CD8-positive, alpha-beta memory T cell (primary cell): Measurements from ENCODE around the gene GMCL2. TPM values are rescaled to one million over a fixed set of nuclear protein-coding genes. Genes with fewer than 3 reads are reported as not detected.

ENCODE experiments used
- CTCF ChIA-PET: fragments of 350-600 bp; sonication (Branson Sonifier 250); formaldehyde crosslinking; loops from one replicate; lab custom pipeline; 2021; ENCODE audit warnings: antibody characterized with exemption; lab: Charles Lee
- POLR2A ChIA-PET: fragments of 350-600 bp; sonication (Branson Sonifier 250); formaldehyde crosslinking; loops from one replicate; lab custom pipeline; 2021; ENCODE audit warnings: antibody characterized with exemption; lab: Charles Lee
- DNase-seq, 5 donors: peaks; one replicate each; pipeline versions ENCODE4 v3.0.0 to v3.0.0-alpha.2; 2020 to 2022; ENCODE audit warnings: mixed read lengths in 1 of 5
- H3K27ac ChIP-seq: one replicate; pipeline ENCODE4 v1.7.0; 2013; ENCODE audit warnings: low read depth, mild to moderate bottlenecking, low read length, moderate library complexity
- H3K27me3 ChIP-seq: 2 replicates; pipeline ENCODE4 v1.7.0; 2013; ENCODE audit warnings: low read length, mild to moderate bottlenecking; ENCODE audit not compliant: insufficient read depth, poor library complexity, severe bottlenecking
- H3K36me3 ChIP-seq: 2 replicates; pipeline ENCODE4 v1.7.0; 2013; ENCODE audit warnings: mild to moderate bottlenecking, low read length, moderate library complexity; ENCODE audit not compliant: insufficient read depth
- H3K4me1 ChIP-seq: 2 replicates; pipeline ENCODE4 v1.7.0; 2013; ENCODE audit warnings: mild to moderate bottlenecking, low read length, moderate library complexity; ENCODE audit not compliant: insufficient read depth
- H3K4me3 ChIP-seq: 2 replicates; pipeline ENCODE4 v1.7.0; 2013; ENCODE audit warnings: mild to moderate bottlenecking, low read length
- H3K9me3 ChIP-seq: 2 replicates; pipeline ENCODE4 v1.7.0; 2013; ENCODE audit warnings: mild to moderate bottlenecking, low read length
- H3K27ac Mint-ChIP-seq, 8 donors: one replicate each; pipeline ENCODE4 v1.8.0; 2020 to 2021; ENCODE audit warnings: mixed read lengths in 8 of 8, mild to moderate bottlenecking in 6 of 8, inconsistent platforms in 3 of 8, moderate library complexity in 3 of 8
- H3K27me3 Mint-ChIP-seq, 2 donors: one replicate each; pipeline ENCODE4 v1.8.0; 2020 to 2021; ENCODE audit warnings: mixed read lengths in 2 of 2, mild to moderate bottlenecking in 1 of 2, moderate library complexity in 1 of 2
- H3K36me3 Mint-ChIP-seq, 3 donors: one replicate each; pipeline ENCODE4 v1.8.0; 2020 to 2021; ENCODE audit warnings: mixed read lengths in 3 of 3, inconsistent platforms in 1 of 3, mild to moderate bottlenecking in 1 of 3
- H3K4me1 Mint-ChIP-seq, 3 donors: one replicate each; pipeline ENCODE4 v1.8.0; 2020 to 2021; ENCODE audit warnings: mixed read lengths in 3 of 3, inconsistent platforms in 1 of 3, mild to moderate bottlenecking in 1 of 3
- H3K4me3 Mint-ChIP-seq, 7 donors: one replicate each; pipeline ENCODE4 v1.8.0; 2020 to 2021; ENCODE audit warnings: mixed read lengths in 7 of 7, mild to moderate bottlenecking in 6 of 7, moderate library complexity in 4 of 7, inconsistent platforms in 2 of 7
- H3K9me3 Mint-ChIP-seq, 5 donors: one replicate each; pipeline ENCODE4 v1.8.0; 2020 to 2022; ENCODE audit warnings: mixed read lengths in 5 of 5, mild to moderate bottlenecking in 3 of 5, moderate library complexity in 2 of 5, inconsistent platforms in 1 of 5
- polyA plus RNA-seq: library from polyadenylated mRNA; unstranded; fragments of 300-500 nt; fragmentation: Illumina TruSeq; gene quantifications from one replicate; pipeline ENCODE4 v1.2.3, GENCODE V29; 2021
- total RNA-seq, 2 experiments: library from RNA; stranded (reverse); gene quantifications; one replicate each; pipeline ENCODE4 v1.2.3, GENCODE V29; 2021

The GMCL2 gene
- total and polyA plus RNA-seq, 3 experiments from 2014 or later: not detected

GRCh38 chr5:178152491-178153444 lies 34.4 kb downstream of the GMCL2 start:
- DNase-seq: no peak
- Mint-ChIP-seq H3K4me1 (peaks cover 29 to 44% (median 33%) of the 10 kb centered on the region in 3 donors), H3K27ac (peak overlapping the region; percentile 26 to 95 (median 88)), H3K4me3 (peak overlapping the region; percentile 90 to 99 (median 96)), H3K36me3 (peaks cover 0 to 46% (median 6%) of the 10 kb centered on the region in 3 donors), H3K9me3 (no peaks in the 10 kb centered on the region), H3K27me3 (no peaks in the 10 kb centered on the region)
- peaks cover 18% of the 10 kb centered on the region for H3K4me1 ChIP-seq
- no peaks in the 10 kb centered on the region for H3K27me3 ChIP-seq
- ChIA-PET CTCF (interaction anchor here (0.8 to 2.5 kb wide), 7 partner anchors 10 to 91 kb away, joined by 3 to 15 read pairs (median 4); no protein-coding TSS in a partner anchor), POLR2A (interaction anchor here (0.8 to 1.3 kb wide), 3 partner anchors 10 to 52 kb away, joined by 3 to 6 read pairs (median 3); partner anchors contain the start of gene HNRNPAB)
- peak overlapping the region; percentile 80 for H3K4me3 ChIP-seq
- no peaks in the 10 kb centered on the region for H3K9me3 ChIP-seq
- H3K27ac ChIP-seq: peak overlapping the region; percentile 52
- H3K36me3 ChIP-seq: peaks cover 36% of the 10 kb centered on the region

GRCh38 chr5:178150977-178151734 lies 36.0 kb downstream of the GMCL2 start:
- Mint-ChIP-seq H3K27me3 (no peaks in the 10 kb centered on the region), H3K9me3 (no peaks in the 10 kb centered on the region), H3K4me1 (peaks cover 31 to 44% (median 33%) of the 10 kb centered on the region in 3 donors), H3K4me3 (peak overlapping the region in 5 of 7 donors; percentile 50 to 76 (median 59)), H3K27ac (peak overlapping the region in 5 of 8 donors; percentile 25 to 94 (median 49)), H3K36me3 (peaks cover 0 to 63% (median 13%) of the 10 kb centered on the region in 3 donors)
- Histone ChIP-seq H3K4me1 (peaks cover 18% of the 10 kb centered on the region), H3K27me3 (no peaks in the 10 kb centered on the region), H3K36me3 (peaks cover 52% of the 10 kb centered on the region), H3K27ac (no peak overlapping the region), H3K9me3 (no peaks in the 10 kb centered on the region), H3K4me3 (no peak overlapping the region)
- ChIA-PET POLR2A (no interaction called here), CTCF (interaction anchor here (1.7 to 1.9 kb wide), 2 partner anchors 30 to 75 kb away, joined by 6 to 8 read pairs; no protein-coding TSS in a partner anchor)
- DNase-seq: no peak

GRCh38 chr5:178149199-178149932 lies 37.8 kb downstream of the GMCL2 start:
- H3K4me3 Mint-ChIP-seq: no peak overlapping the region
- POLR2A ChIA-PET: no interaction called here
- no peak overlapping the region for H3K4me3 ChIP-seq
- no peaks in the 10 kb centered on the region for H3K9me3 ChIP-seq
- peaks cover 58% of the 10 kb centered on the region for H3K36me3 ChIP-seq
- peaks cover 28 to 40% (median 33%) of the 10 kb centered on the region in 3 donors for H3K4me1 Mint-ChIP-seq
- no peaks in the 10 kb centered on the region for H3K27me3 Mint-ChIP-seq
- DNase-seq: no peak
- H3K9me3 Mint-ChIP-seq: no peaks in the 10 kb centered on the region
- H3K27me3 ChIP-seq: no peaks in the 10 kb centered on the region
- CTCF ChIA-PET: interaction anchor here (0.8 to 8.8 kb wide), 6 partner anchors 14 to 72 kb away, joined by 3 to 172 read pairs (median 5); no protein-coding TSS in a partner anchor
- H3K27ac ChIP-seq: no peak overlapping the region
- H3K4me1 ChIP-seq: peaks cover 18% of the 10 kb centered on the region
- H3K27ac Mint-ChIP-seq: peak overlapping the region in 3 of 8 donors; percentile 54 to 63 (median 56)
- peaks cover 0 to 74% (median 17%) of the 10 kb centered on the region in 3 donors for H3K36me3 Mint-ChIP-seq

GRCh38 chr5:178147406-178147805 lies 39.8 kb downstream of the GMCL2 start:
- no peaks in the 10 kb centered on the region for H3K27me3 Mint-ChIP-seq
- peaks cover 9% of the 10 kb centered on the region for H3K4me1 ChIP-seq
- H3K27ac Mint-ChIP-seq: no peak overlapping the region
- POLR2A ChIA-PET: no interaction called here
- no peak overlapping the region for H3K27ac ChIP-seq
- peaks cover 58% of the 10 kb centered on the region for H3K36me3 ChIP-seq
- no peaks in the 10 kb centered on the region for H3K27me3 ChIP-seq
- peaks cover 0 to 87% (median 21%) of the 10 kb centered on the region in 3 donors for H3K36me3 Mint-ChIP-seq
- H3K4me1 Mint-ChIP-seq: peaks cover 17 to 23% (median 17%) of the 10 kb centered on the region in 3 donors
- no peaks in the 10 kb centered on the region for H3K9me3 Mint-ChIP-seq
- H3K4me3 Mint-ChIP-seq: no peak overlapping the region
- DNase-seq: no peak
- CTCF ChIA-PET: interaction anchor here (1.1 to 8.8 kb wide), 4 partner anchors 15 to 79 kb away, joined by 3 to 172 read pairs (median 24); no protein-coding TSS in a partner anchor
- H3K4me3 ChIP-seq: no peak overlapping the region
- H3K9me3 ChIP-seq: no peaks in the 10 kb centered on the region

GRCh38 chr5:178145965-178146820 lies 41.0 kb downstream of the GMCL2 start:
- Histone ChIP-seq H3K27me3 (no peaks in the 10 kb centered on the region), H3K4me1 (no peaks in the 10 kb centered on the region), H3K9me3 (no peaks in the 10 kb centered on the region), H3K27ac (no peak overlapping the region), H3K4me3 (no peak overlapping the region), H3K36me3 (peaks cover 53% of the 10 kb centered on the region)
- ChIA-PET POLR2A (interaction anchor here (0.6 kb wide), 1 partner anchor 70 kb away, joined by 10 read pairs; no protein-coding TSS in a partner anchor), CTCF (interaction anchor here (0.6 to 8.8 kb wide), 12 partner anchors 9 to 937 kb away, joined by 3 to 172 read pairs (median 4); no protein-coding TSS in a partner anchor)
- Mint-ChIP-seq H3K9me3 (no peaks in the 10 kb centered on the region), H3K27ac (peak overlapping the region in 4 of 8 donors; percentile 45 to 74 (median 60)), H3K4me3 (peak overlapping the region in 1 of 7 donors; percentile 52), H3K36me3 (peaks cover 0 to 87% (median 24%) of the 10 kb centered on the region in 3 donors), H3K4me1 (peaks cover 7 to 13% (median 12%) of the 10 kb centered on the region in 3 donors), H3K27me3 (no peaks in the 10 kb centered on the region)
- peak; percentile 61 to 85 (median 66) for DNase-seq

- Histone ChIP-seq H3K27me3 (no peaks in the 10 kb centered on the region), H3K4me3 (no peak overlapping the region), H3K36me3 (peaks cover 33% of the 10 kb centered on the region), H3K27ac (no peak overlapping the region), H3K9me3 (no peaks in the 10 kb centered on the region), H3K4me1 (no peaks in the 10 kb centered on the region)
- ChIA-PET CTCF (interaction anchor here (2.2 to 8.8 kb wide), 3 partner anchors 24 to 67 kb away, joined by 6 to 172 read pairs (median 43); no protein-coding TSS in a partner anchor), POLR2A (no interaction called here)
- Mint-ChIP-seq H3K27me3 (no peaks in the 10 kb centered on the region), H3K4me3 (no peak overlapping the region), H3K9me3 (no peaks in the 10 kb centered on the region), H3K4me1 (peaks cover 0 to 5% (median 0%) of the 10 kb centered on the region in 3 donors), H3K27ac (no peak overlapping the region), H3K36me3 (peaks cover 0 to 77% (median 24%) of the 10 kb centered on the region in 3 donors)
- no peak for DNase-seq
These were observed 43.3 kb downstream of the GMCL2 start for GRCh38 chr5:178143901-178144300.
